Cardiac muscle cell (in vitro differentiated cells and primary cell): ENCODE measurements around the gene WDR37. TPM values are rescaled to one million over a fixed set of nuclear protein-coding genes. Genes with fewer than 3 reads are reported as not detected.
"Not testable (repeated sequence)": the region's sequence is repeated elsewhere in the genome, so short reads cannot be mapped to it uniquely, and the experiment has no call there.

ENCODE experiments used
- DNase-seq, 2 donors: peaks; one replicate each; pipeline versions ENCODE4 v3.0.0 to v3.0.0-alpha.2; 2010 to 2017; ENCODE audit warnings: low read depth in 1 of 2, low spot score in 1 of 2
- H3K27ac ChIP-seq: fragments of 200-600 bp; sonication (generic); 2 replicates; pipeline ENCODE4 v1.5.1; 2016
- H3K27me3 ChIP-seq: fragments of 200-600 bp; sonication (generic); 2 replicates; pipeline ENCODE4 v1.6.0; 2016; ENCODE audit warnings: control low read depth
- H3K36me3 ChIP-seq: fragments of 200-600 bp; sonication (generic); 2 replicates; pipeline ENCODE4 v1.5.1; 2016; ENCODE audit warnings: control low read depth
- H3K4me1 ChIP-seq: fragments of 200-600 bp; sonication (generic); 2 replicates; pipeline ENCODE4 v1.8.1; 2017; ENCODE audit warnings: low read depth, mild to moderate bottlenecking, mixed run types
- H3K4me3 ChIP-seq: fragments of 200-600 bp; sonication (generic); 2 replicates; pipeline ENCODE4 v1.5.1; 2016; ENCODE audit warnings: mild to moderate bottlenecking
- H3K9me3 ChIP-seq: fragments of 200-600 bp; sonication (generic); 2 replicates; pipeline ENCODE4 v1.5.1; 2017; ENCODE audit warnings: low read depth, mild to moderate bottlenecking, control low read depth
- CTCF ChIP-seq: IDR thresholded peaks from 2 replicates; pipeline ENCODE4 v1.5.1; 2012; ENCODE audit warnings: low read depth, mild to moderate bottlenecking, low read length
- polyA plus RNA-seq: library from polyadenylated mRNA; unstranded; fragments of >200 nt; fragmentation: Nextera tagmentation; extraction: Ambion mirVana; gene quantifications from 2 replicates; pipeline ENCODE4 v1.2.1, GENCODE V29; 2016
- total RNA-seq: library from RNA; depleted of rRNA; stranded (reverse); fragments of >200 nt; gene quantifications from 2 replicates; pipeline ENCODE4 v1.2.3, GENCODE V29; 2016

Gene WDR37
- total and polyA plus RNA-seq, 2 experiments from 2014 or later: 13.0 to 15.7 TPM

GRCh38 chr10:1155791-1156615 is 99.8 kb downstream of the WDR37 start:
- no peaks in the 10 kb centered on the region for H3K9me3 ChIP-seq
- H3K4me3 ChIP-seq: no peak overlapping the region
- H3K27ac ChIP-seq: no peak overlapping the region
- H3K4me1 ChIP-seq: no peaks in the 10 kb centered on the region
- DNase-seq: no peak
- H3K36me3 ChIP-seq: no peaks in the 10 kb centered on the region
- no peak for TF ChIP-seq CTCF
- H3K27me3 ChIP-seq: no peaks in the 10 kb centered on the region

GRCh38 chr10:1156616-1156886 is 100.4 kb downstream of the WDR37 start:
- Histone ChIP-seq H3K4me1 (no peaks in the 10 kb centered on the region), H3K36me3 (no peaks in the 10 kb centered on the region), H3K9me3 (no peaks in the 10 kb centered on the region), H3K27me3 (no peaks in the 10 kb centered on the region), H3K27ac (no peak overlapping the region), H3K4me3 (no peak overlapping the region)
- TF ChIP-seq CTCF: no peak
- DNase-seq: no peak

GRCh38 chr10:1156921-1157614 is 100.9 kb downstream of the WDR37 start:
- TF ChIP-seq CTCF: no peak

GRCh38 chr10:1157615-1157933 is 101.4 kb downstream of the WDR37 start:
- TF ChIP-seq CTCF: no peak
- H3K4me3 ChIP-seq: no peak overlapping the region
- DNase-seq: no peak

More at GRCh38 chr10:1156921-1157614, 100.9 kb downstream of the WDR37 start:
- no peaks in the 10 kb centered on the region for H3K4me1 ChIP-seq
- H3K4me3 ChIP-seq: no peak overlapping the region
- no peaks in the 10 kb centered on the region for H3K27me3 ChIP-seq
- no peaks in the 10 kb centered on the region for H3K36me3 ChIP-seq
- H3K27ac ChIP-seq: no peak overlapping the region
- DNase-seq: no peak
- no peaks in the 10 kb centered on the region for H3K9me3 ChIP-seq

GRCh38 chr10:1158066-1158465 is 101.9 kb downstream of the WDR37 start:
- no peak for TF ChIP-seq CTCF

More at GRCh38 chr10:1157615-1157933, 101.4 kb downstream of the WDR37 start:
- Histone ChIP-seq H3K27me3 (no peaks in the 10 kb centered on the region), H3K9me3 (no peaks in the 10 kb centered on the region), H3K36me3 (no peaks in the 10 kb centered on the region), H3K4me1 (no peaks in the 10 kb centered on the region), H3K27ac (no peak overlapping the region)

GRCh38 chr10:1158536-1158935 is 102.4 kb downstream of the WDR37 start:
- H3K27ac ChIP-seq, H3K36me3 ChIP-seq, H3K9me3 ChIP-seq, H3K4me3 ChIP-seq, DNase-seq, H3K27me3 ChIP-seq, H3K4me1 ChIP-seq: not testable (repeated sequence)

More at GRCh38 chr10:1158066-1158465, 101.9 kb downstream of the WDR37 start:
- Histone ChIP-seq H3K27me3 (no peaks in the 10 kb centered on the region), H3K4me3 (no peak overlapping the region), H3K36me3 (no peaks in the 10 kb centered on the region), H3K4me1 (no peaks in the 10 kb centered on the region), H3K9me3 (no peaks in the 10 kb centered on the region), H3K27ac (no peak overlapping the region)
- DNase-seq: no peak
